ENCODE measurements around the gene RNF166.
A peak's percentile ranks its signal among the peaks of the same experiment; 100 is the strongest.

The RNF166 gene

GRCh38 chr16:88650749-88651275, 55.4 kb downstream of the RNF166 start, which contains the start of gene CYBA:
CYBA (minus strand) TSS chr16:88651053; CDS start chr16:88651013, 40 bp downstream.
- peak; percentile 87 for DNase-seq

DNA sequence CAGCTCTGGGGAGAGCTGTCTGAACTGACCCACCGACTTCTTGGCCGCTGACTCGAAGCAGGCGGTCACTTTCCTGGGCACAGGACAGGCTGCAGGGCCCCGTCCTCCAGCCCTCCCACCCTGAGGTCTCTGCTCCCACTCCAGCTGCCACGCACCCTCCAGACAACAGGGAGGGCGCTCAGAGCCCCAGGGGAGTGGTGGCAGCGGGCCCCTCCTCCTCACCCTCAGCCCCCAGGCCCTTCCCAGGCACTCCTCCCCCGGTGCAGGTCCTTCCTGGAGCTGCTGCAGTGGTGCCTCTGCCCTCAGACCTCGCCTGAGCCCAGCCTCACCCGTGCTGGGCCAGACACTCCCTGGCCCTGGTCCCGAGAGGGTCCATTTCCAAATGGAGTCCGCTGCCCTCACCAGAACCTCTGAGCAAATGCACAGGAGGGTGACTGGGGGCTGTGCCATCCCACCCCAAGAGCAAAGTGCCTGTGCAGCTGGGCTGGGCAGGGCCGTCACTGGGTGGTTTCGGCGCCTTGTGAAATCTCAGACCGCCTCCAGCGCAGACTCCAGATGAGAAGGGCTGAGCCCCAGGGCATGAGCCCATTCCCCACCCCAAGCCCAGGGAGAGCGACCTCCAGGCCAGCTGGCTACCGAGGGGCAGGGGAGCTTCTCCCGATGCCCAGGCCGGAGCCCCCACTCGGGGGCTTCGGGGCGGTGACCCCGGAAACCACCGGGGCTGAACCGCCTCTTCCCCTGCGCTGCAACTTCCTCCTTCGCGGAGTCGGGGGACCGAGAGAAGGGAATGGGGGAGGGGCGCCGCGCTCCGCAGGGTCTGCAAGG, 56.1 kb downstream of the RNF166 start:
- DNase-seq = peak; percentile 26

DNA sequence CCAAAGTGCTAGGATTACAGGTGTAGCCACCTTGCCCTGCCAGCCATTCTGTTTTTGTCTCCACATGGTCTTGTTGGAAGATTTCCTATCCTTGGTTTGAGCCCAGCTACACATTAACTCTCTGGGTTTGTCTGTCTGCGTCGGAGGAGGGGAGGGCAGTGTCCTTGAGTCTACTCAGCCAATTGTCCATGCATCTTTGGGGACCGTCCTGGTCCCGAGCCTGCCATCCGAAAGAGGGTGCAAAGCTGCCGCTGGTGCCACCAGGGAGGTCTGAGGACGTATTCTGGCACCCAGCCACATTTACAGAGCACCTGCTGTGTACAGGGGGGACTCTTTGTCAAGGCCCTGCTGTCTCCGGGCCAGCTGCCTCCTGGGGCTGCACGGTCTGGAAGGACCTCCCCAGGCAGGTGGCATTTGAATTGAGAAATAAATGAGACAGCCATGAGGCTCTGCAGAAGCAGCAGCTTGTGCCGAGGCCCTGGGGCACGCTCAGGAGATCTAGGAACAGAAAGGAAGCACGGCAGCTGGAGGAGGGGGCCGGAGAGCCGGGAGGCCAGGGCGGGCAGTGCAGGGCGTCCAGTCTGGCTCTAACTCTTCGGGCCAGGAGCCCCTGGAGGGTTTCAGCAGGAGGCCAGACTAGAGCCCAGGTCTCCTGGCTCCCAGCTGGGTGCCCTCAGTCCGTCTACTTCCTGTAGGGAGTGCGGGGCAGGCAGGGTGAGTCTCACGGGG, 56.8 kb downstream of the RNF166 start:
- no peak for DNase-seq

DNA sequence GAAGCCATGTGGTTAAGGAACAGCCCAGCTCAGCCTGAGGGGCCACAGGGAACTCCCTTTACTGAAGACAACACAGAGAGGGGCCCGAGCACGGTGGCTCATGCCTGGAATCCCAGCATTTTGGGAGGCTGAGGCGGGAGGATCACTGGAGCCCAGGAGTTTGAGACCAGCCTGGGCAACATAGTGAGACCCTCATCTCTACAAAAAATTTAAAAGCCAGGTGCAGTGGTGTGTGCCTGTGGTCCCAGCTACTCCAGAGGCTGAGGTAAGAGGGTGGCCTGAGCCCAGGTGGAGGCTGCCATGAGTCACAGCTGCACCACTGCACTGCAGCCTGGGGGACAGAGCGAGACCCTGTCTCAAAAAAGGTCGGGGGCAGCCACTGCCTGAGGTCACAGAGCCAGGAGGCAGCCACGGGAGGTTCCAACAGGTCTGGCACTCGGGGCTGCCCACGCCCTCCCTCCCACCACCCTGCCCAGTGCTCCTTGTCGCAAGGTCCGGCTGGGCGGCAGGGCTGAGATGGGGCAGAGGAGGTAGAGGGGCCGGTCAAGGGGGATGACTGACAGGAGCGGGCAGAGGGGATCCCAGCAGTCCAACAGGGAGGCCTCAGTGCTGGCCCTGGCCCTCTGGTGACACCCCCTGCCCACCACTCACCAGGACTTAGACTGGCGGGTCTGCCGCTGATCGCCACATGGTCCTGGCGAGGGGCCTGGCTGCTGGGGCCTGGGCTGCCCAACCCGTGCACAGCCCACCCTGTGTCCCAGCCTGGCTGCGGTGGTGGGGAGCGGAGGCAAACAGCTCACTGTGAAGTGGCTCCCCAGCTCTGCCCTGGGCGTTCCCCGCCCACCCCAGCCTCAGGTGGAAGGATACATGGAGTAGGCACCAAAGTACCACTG, 58.8 kb downstream of the RNF166 start:
- DNase-seq = no peak

Measured in stimulated activated CD4-positive, alpha-beta T cell treated with anti-CD3 and anti-CD28 coated beads, Interleukin-1b, Interleukin-23, amount 100 ng/mL, for 48 hours (primary cell).